Measurements from ENCODE around the gene UBE2M.
"Not testable (repeated sequence)": the region's sequence is repeated elsewhere in the genome, so short reads cannot be mapped to it uniquely, and the experiment has no call there.

Gene UBE2M
- 37.2 to 41.1 reads per million in 2 donors for total RNA-seq

DNA sequence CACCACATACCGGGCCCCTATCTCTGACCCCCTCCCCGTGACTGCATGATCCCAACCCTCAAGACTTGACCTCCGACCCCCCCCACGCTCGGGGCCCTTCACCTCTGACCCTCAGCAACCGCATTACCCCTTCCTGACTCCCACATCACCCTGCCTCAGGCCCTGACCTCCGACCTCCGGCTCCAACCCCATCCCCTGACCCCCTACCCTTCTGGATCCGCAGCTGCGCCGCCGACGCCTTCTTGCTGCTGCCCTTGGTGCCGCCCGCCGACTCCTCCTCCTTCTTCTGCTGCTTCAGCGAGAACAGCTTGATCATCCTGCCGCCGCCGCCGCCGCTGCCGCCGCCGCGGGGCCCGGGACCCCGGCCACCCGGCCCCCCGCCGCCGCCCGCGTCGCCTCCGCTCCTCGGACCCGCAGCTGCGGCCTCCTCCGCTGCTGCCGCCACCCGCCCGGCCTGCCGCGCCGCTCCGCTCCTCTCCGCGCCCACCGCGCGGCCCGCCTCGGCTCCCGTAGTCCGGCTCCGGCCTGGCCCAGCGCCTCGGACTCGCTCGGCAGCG lies at the start of gene UBE2M:
Gene UBE2M (minus strand): TSS at position 546 of the 557 bp plus-strand sequence. CDS start 230 bp downstream, at position 316.
- DNase-seq, result peak; percentile 51

DNA sequence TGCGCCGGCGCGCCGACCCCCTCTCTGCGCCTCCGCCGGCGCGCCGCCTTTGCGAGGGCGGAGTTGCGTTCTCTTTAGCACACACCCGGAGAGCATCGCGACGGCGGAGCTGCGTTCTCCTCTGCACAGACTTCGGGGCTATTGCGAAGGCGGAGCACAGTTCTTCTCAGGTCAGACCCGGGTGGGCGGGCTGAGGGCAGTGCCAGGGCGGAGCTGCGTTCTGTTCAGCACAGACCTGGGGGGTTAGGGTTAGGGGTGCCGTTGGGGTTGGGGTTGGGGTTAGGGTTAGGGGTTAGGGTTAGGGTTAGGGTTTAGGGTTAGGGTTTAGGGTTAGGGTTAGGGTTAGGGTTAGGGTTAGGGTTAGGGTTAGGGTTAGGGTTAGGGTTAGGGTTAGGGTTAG lies 48.8 kb upstream of the UBE2M start:
- not testable (repeated sequence) for DNase-seq

DNA sequence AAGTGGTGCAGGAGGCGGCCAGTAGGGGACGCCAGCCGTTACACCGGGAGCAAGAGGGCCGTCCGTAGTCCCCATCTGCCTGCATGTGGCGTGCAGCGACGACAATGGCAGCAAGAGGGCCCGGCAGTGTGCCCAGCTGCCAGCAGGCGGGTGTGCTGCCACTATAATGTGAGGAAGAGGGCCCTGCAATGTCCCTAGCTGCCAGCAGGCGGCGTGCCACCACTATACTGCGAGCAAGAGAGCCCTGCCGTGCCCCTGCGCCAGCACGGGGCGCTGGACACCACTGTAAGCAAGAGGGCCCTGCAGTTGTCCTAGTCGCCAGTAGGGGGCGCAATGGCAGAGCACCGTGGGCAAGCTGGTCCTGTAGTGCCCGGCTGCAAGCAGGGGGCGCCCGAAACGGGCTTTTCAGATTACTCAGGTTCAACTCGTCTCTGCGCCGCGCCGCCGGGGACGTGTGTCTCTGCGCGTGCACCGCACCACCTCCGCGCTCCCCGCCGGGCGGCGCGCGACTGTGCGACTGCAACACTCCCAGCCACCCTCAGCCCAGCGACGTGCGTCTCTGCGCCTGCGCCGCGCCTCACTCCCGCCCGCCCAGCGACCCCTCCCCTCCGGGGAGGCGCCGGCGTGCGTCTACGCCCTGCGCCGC lies 48.0 kb upstream of the UBE2M start:
- DNase-seq, result not testable (repeated sequence)

DNA sequence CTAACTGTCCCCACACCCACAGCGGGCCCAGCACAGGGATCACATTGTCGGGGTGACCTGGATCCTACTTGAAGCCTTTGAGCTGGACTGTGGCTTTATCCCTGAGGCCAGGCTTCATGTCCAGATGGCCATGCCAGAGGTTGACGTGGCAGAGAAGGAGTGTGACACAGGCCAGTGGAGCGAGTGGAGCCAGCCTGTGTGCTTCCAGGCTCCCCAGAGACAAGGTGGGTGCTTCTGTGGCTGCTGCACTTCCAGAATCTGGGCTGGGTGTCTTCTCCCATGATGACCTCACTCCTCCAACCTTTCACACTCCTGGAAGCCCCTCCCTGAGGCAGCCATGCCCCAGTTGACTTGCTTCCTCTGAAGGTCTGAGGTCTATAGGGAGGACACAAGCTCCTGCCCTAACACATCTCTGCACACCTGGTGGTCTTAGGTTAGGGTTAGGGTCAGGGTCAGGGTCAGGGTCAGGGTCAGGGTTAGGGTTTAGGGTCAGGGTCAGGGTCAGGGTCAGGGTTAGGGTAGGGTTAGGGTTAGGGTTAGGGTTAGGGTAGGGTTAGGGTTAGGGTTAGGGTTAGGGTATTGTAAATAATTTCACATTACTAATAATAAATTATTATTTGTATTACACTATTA lies 27.8 kb upstream of the UBE2M start:
- no peak for DNase-seq

DNA sequence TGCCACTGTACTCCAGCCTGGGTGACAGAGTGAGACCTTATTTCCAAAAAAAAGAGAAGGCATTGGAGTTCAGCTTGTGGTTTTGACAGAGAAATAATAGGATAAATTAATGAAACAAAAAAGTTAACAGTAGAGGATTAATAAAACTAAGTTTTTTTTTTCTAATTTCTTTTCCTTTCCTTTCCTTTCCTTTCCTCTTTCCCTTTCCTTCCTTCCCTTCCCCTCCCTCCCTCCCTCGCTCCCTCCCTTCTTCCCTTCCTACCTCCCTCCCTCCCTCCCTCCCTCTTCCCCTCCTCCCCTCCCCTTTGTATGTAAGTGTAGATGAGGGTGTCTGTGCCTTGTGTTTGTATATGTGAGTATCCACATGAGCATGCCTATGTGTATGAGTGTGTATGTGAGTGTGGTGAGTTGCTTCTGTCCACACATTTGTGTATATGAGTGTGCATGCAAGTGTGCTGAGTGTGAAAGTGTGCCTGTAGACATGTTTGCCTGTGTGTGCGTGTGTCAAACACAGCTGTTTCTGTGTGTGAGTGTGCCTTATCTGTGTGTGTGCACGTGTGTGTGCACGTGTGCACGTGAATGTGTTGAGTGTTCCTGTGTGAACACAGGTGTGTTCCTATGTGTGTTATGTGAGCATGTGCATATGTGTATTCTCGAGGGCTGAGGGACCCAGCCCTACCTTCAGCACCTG lies 27.2 kb upstream of the UBE2M start:
- DNase-seq, result no peak

DNA sequence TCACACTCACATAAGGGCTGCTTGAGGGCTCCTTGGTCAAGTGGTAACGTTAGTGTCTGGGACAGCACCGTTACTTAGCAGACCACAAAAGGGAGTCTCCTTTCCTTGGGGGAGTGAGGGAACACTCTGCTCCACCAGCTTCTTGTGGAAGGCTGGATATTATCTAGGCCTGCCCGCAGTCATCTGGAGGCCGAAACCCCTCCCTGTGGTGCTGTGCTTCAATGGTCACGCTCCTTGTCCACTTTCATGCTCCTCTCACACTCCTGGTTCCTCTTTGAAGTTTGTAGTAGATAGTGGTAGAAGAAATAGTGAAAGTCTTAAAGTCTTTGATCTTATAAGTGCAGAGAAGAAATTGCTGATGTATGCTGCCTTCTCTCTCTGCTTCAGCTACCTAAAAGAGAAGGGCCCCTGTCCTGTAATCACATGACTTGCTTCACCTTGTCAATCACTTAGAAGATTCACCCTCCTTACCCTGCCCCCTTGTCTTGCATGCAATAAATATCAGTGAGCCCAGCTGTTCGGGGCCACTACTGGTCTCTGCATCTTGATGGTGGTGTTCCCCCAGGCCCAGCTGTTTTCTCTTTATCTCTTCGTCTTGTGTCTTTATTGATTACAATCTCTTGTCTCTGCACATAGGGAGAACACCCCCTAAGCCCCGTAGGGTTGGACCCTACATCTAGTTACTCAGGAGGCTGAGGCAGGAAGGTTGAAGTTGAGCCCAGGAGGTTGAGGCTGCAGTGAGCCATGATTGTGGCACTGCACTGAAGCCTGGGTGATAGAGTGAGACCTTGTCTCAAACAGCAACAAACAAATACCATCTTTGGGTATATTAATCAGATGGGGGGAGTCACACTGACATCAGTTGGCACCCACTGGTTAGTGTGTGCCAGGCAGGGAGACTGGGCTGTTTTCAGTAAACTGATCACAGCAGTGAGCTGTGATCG lies 26.4 kb upstream of the UBE2M start:
- no peak for DNase-seq

DNA sequence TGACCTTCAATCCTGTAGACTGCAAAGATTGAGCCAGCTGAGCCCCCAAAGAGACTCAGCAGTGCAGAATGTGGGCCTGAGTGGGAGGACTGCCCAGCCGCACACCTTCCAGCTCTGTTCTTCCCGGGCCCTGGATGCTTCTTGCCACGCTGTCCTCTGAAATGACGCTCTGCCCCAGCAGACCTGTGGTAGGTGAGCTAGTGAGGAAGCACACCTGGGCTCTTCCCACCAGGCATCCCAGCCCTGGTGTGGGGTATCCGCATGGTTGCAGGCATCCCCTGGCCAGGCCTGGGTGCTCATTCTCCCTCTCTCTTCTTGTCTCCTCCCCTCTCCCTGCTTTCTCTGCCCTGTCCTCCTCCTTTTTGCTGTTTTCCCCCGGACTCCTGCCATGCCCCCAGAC lies 24.6 kb upstream of the UBE2M start:
- DNase-seq, result no peak

DNA sequence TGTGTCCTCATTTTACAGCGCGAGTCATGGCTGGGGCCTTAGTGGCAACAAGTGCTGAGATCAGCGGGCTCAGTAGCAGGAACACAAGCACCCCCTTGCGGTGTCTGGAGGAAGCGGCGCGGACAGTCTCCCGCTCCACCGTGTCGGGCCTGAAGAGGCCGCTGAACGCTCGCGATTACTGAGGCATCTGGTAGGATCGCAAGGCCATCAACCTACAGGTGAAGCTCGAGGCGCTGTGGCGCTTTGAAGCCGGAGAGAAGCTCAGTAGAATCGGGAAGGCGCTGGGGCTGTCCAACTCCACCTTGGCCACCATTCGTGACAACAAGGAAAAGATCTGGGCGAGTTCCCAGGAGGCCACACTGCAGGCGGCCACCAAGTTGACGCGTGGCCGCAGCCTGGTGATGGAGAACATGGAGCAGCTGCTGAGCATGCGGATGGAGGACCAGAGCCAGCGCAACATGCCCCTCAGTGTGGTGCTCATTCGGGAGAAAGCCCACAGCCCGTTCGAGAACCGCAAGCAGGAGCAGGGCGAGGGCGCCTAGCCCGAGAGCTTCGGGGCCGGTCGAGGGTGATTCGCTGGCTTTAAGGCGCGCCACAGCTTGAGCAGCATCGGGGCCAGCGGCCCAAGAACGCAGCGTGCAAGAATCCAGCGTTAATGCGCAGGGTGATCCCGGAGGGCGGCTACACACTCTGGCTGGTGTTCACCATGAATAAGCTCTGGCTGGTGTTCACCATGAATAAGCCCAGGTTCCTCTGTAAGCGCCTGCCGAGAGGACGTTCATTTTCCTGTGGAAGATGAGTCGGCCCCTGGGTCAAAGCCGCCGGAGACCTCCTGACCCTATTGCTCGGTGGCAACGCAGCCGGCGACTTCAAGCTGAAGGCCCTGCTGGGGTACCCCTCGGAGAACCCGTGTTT lies 23.1 kb upstream of the UBE2M start:
- DNase-seq, result peak; percentile 85

DNA sequence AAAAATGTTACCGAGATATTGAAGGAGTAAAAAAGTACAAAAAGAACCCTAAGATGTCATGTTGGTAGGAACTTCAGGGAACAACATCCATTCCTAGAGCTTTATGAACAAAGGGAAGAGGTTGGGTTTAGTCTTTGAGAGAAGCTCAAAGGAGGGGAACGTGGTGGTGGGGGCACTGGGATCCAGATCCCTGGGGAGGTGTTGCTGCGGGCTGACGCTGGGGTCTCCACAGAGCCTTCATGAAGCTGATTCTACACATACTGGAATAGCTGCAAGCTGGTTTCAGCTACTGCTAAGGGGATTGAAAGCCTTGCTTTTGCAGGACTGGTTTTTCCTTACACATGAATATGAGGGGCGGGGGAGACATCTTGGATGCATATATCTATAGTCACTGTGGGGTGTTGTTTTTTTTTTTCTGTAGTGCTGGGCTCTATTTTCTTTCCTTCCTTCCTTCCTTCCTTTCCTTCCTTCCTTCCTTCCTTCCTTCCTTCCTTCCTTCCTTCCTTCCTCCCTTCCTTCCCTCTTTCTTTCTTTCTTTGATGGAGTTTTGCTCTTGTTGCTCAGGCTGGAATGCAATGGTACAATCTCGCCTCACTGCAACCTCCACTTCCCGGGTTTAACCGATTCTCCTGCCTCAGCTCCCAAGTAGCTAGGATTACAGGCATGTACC lies 21.2 kb upstream of the UBE2M start:
- DNase-seq, result no peak

DNA sequence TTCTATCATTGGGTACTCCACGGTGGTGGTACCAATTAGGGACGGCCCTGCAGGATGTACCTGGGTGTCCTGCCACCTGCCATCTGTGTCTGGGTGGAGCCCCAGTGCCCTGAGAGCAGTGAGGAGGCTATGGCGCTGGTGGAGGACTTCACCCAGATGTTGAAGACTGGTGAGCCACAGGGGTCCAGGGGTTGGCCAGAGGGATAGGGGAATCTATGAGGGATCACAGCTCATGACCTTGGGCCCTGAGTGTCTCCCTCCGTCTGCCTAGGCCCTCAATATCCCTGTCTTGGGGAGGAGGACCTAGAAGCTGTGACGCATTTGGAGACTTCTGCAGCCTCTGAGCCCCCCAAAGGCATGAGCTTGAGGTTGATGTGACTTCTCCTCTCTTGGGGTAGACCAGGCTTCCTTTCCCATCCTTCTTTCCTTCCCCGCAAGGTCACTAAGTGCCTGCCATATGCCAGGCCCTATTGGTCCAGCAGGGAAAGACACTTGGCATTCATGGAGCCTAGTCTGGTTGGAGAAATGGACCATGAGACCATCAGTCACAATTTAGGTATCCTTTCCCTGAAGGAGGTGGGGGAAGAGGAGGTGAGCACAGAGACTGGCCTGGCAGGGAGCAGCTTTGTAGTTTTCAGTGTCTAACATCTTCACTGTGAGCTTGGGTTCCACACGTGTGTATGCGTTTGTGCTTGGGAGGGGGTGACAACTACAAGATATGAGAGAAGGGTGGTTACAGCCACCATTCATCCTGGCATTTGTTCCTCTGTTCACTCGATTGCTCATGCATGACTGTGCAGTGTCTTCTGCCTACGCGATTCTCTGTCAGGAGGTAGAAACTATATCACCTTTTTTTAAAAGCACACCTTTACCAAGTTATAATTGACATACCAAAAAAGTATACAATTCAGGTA lies 19.9 kb upstream of the UBE2M start:
- no peak for DNase-seq

DNA sequence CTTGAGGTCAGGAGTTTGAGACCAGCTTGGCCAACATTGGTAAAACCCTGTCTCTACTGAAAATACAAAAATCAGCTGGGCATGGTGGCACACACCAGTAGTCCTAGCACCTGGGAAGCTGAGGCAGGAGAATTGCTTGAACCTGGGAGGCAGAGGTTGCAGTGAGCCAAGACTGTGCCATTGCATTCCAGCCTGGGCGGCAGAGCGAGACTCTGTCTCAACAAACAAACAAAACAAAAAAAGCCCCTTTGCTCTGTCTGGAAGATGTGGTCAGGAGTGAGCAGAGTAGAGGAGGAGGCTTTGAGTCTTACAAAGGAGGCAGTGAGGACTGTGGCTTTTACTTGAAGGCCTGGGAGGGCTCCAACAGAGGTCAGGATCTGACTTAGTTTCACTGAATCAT lies 19.2 kb upstream of the UBE2M start:
- DNase-seq, result not testable (repeated sequence)

DNA sequence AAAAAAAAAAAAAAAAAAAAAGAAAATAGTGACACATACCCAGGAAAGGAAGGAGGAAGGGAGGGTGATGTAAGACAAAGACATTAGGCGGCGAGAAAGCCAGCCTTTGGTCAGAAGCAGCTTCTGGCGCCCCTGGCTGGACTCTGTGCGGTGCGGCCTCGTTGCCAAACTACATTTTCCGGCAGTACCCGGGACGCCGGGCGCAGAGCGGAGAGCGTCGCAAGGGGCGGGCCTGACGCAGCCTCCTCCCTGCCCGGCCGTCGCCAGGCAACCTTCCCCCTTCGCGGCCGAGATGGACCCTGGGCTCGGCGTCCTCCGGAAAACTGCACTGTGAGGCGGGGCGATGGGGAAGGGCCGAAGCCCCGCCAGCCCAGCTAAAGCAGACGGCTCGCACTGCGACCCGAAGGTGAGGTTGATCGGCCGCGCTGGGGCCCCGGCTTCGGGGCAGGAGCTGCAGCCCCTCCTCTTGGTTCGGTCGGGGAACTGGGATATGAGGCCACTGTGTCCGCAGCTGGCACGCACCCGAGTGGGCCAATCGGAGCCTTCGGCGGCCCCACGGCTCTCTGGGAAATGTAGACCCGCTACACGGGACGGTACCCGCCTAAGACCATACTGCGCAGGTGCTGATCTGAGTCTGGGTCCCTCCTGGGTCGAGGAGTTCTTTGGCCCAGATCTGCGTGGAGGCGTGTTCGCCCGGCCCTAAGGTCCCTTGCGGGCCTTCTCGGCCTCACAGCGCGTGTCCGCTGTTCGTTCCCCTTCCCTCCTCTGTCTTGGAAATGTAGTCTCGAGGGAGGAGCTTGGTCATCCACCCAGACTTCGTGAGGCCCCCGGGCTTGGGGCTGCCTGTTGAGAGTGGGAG lies 17.0 kb upstream of the UBE2M start:
- peak; percentile 63 for DNase-seq

DNA sequence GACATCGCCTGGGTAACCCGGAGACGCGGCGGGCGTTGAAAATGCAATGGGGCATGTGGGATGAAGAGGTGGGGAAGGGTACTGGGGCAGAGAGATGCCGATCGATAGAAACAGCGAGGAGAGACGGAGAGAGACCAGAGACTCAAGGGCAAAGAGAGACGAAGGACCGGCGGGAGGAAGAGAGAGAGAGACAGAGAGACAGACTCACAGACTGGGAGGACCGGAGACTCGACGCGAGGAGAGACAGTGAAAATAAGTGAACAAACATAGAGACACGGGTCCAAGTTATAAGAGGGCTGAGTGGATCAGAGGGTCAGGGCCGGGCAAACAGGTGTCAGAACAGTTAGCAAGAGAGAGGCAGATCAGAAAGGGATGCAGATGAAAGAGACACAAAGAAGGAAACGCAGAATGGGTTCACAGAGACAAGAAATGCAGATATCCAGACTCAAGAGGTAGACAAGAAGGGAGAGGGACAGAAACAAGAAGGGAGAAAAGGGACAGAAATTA lies 15.3 kb upstream of the UBE2M start:
- DNase-seq, result no peak

DNA sequence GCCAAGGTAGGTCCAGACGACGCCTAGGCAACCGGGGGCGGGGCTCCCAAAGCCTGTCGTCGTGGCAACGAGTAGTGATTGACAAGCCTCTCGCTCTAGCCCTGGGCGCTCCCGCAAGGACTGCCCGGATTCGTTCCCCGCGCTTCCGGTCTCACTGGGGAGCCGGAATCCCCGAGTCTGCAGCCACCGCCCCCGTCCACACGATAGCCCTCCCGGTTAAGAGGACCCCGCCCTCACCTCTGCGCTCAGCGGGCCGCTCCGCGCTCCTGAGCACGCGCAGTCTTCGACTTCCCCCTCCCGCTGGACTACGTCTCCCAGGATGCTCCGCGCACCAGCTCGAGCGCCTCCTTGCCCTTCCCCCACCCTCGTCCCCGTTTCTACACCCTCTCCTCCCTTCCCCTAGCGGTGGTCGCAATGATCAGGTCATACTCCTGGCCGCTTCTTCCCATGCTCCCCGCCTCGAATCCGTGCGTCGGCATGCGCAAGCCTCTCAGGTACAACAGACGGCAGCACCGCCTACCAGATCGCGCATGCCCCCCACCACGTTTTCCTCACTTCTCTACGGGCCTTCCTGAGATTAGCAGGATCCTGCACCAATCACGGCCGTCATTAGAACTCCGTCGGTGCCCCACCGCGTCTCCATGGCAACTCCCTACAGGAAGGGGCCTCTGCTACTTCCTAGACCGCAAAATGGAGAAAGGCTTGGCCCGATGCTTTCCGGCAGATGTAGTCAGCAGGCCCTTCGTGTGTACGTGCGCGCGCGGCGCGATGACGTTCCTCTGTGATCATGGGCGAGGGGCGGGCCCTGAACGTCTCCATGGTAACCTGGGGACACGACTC lies 14.6 kb upstream of the UBE2M start, which contains the start of gene MZF1:
Gene MZF1 (minus strand): TSS at position 518 of the 840 bp plus-strand sequence. CDS start 1,946 bp downstream, outside the sequence.
- DNase-seq, result peak; percentile 99

DNA sequence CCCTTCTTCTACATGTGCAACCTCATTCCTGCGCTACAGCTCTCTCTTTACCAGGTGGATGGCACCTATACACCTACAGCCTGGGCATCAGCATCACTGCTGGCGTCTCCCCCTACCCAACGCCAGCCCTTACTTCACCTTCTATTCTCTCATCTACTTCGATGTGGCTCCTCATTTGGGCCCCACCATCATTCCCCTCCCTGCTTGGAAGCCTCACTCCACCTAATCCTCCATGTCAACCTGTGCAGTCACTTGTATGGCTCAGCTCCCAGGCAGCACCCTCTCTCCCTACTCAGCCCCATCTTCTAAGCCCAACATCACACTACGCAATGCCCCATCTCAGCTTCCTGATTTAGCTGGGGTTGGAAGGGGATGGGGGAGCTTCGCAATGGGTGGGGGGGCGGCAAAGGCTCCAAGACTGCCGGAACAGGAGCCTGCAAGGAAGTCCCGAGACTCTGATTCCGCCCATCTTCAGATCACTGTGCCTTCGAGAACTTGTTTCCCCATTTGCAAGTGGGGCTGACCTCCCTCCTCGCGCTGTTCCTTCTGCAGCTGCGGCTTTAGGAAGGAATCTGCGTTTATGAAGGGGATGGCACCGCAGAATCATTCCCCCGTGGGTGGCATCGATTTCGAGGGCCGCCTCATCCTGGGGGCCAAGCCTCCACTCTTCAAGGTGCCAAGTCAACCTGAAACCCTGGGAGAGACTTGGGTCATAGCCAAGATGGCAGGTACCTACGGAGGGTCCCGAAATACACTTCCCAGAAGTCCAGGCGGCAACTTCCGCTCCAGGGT lies 13.8 kb upstream of the UBE2M start:
- no peak for DNase-seq

DNA sequence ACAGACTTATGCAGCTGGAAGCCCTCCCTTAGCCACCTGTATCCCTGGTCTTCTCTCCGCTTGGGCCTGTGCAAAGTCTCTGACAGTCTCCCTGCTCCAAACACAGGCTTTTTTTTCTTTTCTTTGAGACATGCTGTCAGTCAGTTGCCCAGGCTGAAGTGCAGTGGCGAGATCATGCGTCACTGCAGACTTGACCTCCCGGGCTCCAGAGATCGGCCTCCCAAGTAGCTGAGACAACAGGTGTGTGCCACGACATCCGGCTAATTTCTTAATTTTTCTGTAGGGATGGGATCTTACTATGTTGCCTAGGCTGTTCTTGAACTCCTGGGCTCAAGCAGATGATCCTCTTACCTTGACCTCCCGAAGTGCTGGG lies 13.2 kb upstream of the UBE2M start:
- DNase-seq, result no peak
